Parathyroid adenoma (tissue), 2 donors: Measurements from ENCODE around the gene PCSK6.
"Not testable (repeated sequence)": the region's sequence is repeated elsewhere in the genome, so short reads cannot be mapped to it uniquely, and the experiment has no call there.

Source experiments
- H2AFZ ChIP-seq: fragments of 300-600 bp; sonication (generic); one replicate; pipeline ENCODE4 v1.7.0; 2017; ENCODE audit warnings: antibody characterized with exemption, mild to moderate bottlenecking
- H3K27ac ChIP-seq: fragments of 300-600 bp; sonication (generic); one replicate; pipeline ENCODE4 v1.7.0; 2017
- H3K27me3 ChIP-seq: fragments of 300-600 bp; sonication (generic); one replicate; pipeline ENCODE4 v1.7.0; 2017; ENCODE audit warnings: low read length; ENCODE audit not compliant: control insufficient read depth, insufficient read depth
- H3K36me3 ChIP-seq: fragments of 300-600 bp; sonication (generic); one replicate; pipeline ENCODE4 v1.7.0; 2017; ENCODE audit warnings: low read length; ENCODE audit not compliant: control insufficient read depth, insufficient read depth
- H3K4me1 ChIP-seq: fragments of 300-600 bp; sonication (generic); one replicate; pipeline ENCODE4 v1.7.0; 2017; ENCODE audit warnings: control low read depth
- H3K4me2 ChIP-seq: fragments of 300-600 bp; sonication (generic); one replicate; pipeline ENCODE4 v1.7.0; 2017; ENCODE audit warnings: low read length
- H3K4me3 ChIP-seq: fragments of 300-600 bp; sonication (generic); one replicate; pipeline ENCODE4 v1.7.0; 2017; ENCODE audit warnings: low read depth, low read length
- H3K79me2 ChIP-seq: fragments of 300-600 bp; sonication (generic); one replicate; pipeline ENCODE4 v1.7.0; 2017; ENCODE audit warnings: control low read depth
- H3K9ac ChIP-seq: fragments of 300-600 bp; sonication (generic); one replicate; pipeline ENCODE4 v1.7.0; 2017; ENCODE audit warnings: mild to moderate bottlenecking
- H3K9me3 ChIP-seq: fragments of 300-600 bp; sonication (generic); one replicate; pipeline ENCODE4 v1.7.0; 2017; ENCODE audit warnings: low read length; ENCODE audit not compliant: control insufficient read depth
- CTCF ChIP-seq: fragments of 300-600 bp; sonication (generic); IDR thresholded peaks from one replicate; pipeline ENCODE4 v1.7.0; 2017; ENCODE audit warnings: antibody characterized with exemption, mild to moderate bottlenecking
- donor health status: primary hyperparathyroidism.

PCSK6 gene

DNA sequence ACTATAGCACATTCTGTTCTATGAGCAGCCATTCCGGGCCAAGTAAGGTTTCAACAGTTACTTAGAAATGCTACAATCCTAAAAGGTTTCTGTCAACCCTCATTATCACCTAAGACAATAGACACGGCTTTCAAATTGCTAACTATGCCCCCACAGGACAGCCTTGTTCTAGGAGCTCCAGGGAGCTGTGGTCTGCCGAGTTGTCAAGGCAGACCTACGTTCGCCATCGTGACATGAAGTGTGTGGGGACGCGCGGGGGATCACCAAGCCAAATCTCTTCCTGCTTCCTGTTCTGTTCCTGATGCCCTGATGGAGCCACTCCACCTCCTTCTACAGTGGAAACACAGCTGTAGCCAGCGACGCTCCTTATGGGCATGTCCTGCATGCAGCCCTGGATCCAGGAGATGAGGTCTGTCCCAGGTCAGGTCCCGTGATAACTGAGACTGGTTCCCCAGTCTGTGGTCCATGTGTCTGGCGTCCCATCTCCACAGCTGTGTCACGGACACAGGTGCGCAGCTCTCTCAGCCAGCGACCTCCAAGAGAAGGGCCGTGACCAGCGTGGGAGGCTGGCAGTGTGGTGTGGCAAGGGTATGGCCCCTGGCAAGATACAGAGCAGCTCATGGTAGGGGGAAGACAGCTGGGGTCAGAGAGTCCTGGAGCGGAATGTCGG is 82.8 kb downstream of the PCSK6 start:
- Histone ChIP-seq H3K79me2 (no peaks in the 10 kb centered on the region), H3K4me2 (no peak overlapping the region), H3K27me3 (no peaks in the 10 kb centered on the region), H2AFZ (no peak overlapping the region), H3K9me3 (no peaks in the 10 kb centered on the region), H3K9ac (no peak overlapping the region), H3K36me3 (no peaks in the 10 kb centered on the region), H3K4me1 (no peaks in the 10 kb centered on the region), H3K4me3 (no peak overlapping the region), H3K27ac (no peak overlapping the region)
- TF ChIP-seq CTCF = no peak

- TF ChIP-seq CTCF = no peak
These were observed 83.5 kb downstream of the PCSK6 start for GRCh38 chr15:101406036-101406435.

GRCh38 chr15:101404245-101404644 is 85.3 kb downstream of the PCSK6 start:
- no peaks in the 10 kb centered on the region for H3K4me1 ChIP-seq
- no peak overlapping the region for H3K4me3 ChIP-seq
- H3K4me2 ChIP-seq = no peak overlapping the region
- H3K9me3 ChIP-seq = no peaks in the 10 kb centered on the region
- no peaks in the 10 kb centered on the region for H3K36me3 ChIP-seq
- H3K9ac ChIP-seq = no peak overlapping the region
- H3K27me3 ChIP-seq = no peaks in the 10 kb centered on the region
- H3K27ac ChIP-seq = no peak overlapping the region
- TF ChIP-seq CTCF = no peak
- no peak overlapping the region for H2AFZ ChIP-seq
- H3K79me2 ChIP-seq = no peaks in the 10 kb centered on the region

More at GRCh38 chr15:101406036-101406435, 83.5 kb downstream of the PCSK6 start:
- Histone ChIP-seq H3K9ac (no peak overlapping the region), H3K4me3 (no peak overlapping the region), H3K27ac (no peak overlapping the region), H3K79me2 (no peaks in the 10 kb centered on the region), H3K4me1 (no peaks in the 10 kb centered on the region), H3K36me3 (no peaks in the 10 kb centered on the region), H3K9me3 (no peaks in the 10 kb centered on the region), H3K4me2 (no peak overlapping the region), H2AFZ (no peak overlapping the region), H3K27me3 (no peaks in the 10 kb centered on the region)

DNA sequence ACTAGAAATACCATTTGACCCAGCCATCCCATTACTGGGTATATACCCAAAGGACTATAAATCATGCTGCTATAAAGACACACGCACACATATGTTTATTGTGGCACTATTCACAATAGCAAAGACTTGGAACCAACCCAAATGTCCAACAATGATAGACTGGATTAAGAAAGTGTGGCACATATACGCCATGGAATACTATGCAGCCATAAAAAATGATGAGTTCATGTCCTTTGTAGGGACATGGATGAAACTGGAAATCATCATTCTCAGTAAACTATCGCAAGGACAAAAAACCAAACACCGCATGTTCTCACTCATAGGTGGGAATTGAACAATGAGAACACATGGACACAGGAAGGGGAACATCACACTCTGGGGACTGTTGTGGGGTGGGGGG is 86.6 kb downstream of the PCSK6 start:
- H3K27me3 ChIP-seq, H2AFZ ChIP-seq, H3K79me2 ChIP-seq, H3K4me2 ChIP-seq, H3K36me3 ChIP-seq, H3K4me1 ChIP-seq, H3K9me3 ChIP-seq, H3K9ac ChIP-seq, H3K27ac ChIP-seq, H3K4me3 ChIP-seq: not testable (repeated sequence)

- H3K4me3 ChIP-seq = no peak overlapping the region
- H3K4me1 ChIP-seq = no peaks in the 10 kb centered on the region
- H2AFZ ChIP-seq = no peak overlapping the region
- no peak overlapping the region for H3K27ac ChIP-seq
- H3K27me3 ChIP-seq = no peaks in the 10 kb centered on the region
- no peaks in the 10 kb centered on the region for H3K79me2 ChIP-seq
- H3K9ac ChIP-seq = no peak overlapping the region
- no peaks in the 10 kb centered on the region for H3K36me3 ChIP-seq
- no peak for TF ChIP-seq CTCF
- no peaks in the 10 kb centered on the region for H3K9me3 ChIP-seq
- no peak overlapping the region for H3K4me2 ChIP-seq
These were observed 88.2 kb downstream of the PCSK6 start for GRCh38 chr15:101401286-101401685.
